Lower leg skin (tissue), 4 donors: ENCODE results near the gene PIWIL4. TPM values are rescaled to one million over a fixed set of nuclear protein-coding genes. Genes with fewer than 3 reads are reported as not detected.

Source experiments
- DNase-seq, 2 donors: peaks; one replicate each; pipeline ENCODE4 v3.0.0-alpha.2; 2019; ENCODE audit warnings: low spot score in 2 of 2
- H3K4me3 ChIP-seq: fragments of 200-600 bp; sonication (generic); 2 replicates; pipeline ENCODE4 v1.5.1; 2017; ENCODE audit warnings: mild to moderate bottlenecking, low read depth; ENCODE audit not compliant: poor library complexity, severe bottlenecking
- POLR2A ChIP-seq, 2 donors: fragments of 450-650 bp; IDR thresholded peaks; one replicate each; pipeline ENCODE4 v1.6.1; 2016 to 2017; ENCODE audit warnings: antibody characterized with exemption in 2 of 2, mild to moderate bottlenecking in 1 of 2, moderate library complexity in 1 of 2
- WGBS, 2 donors: methylation state at CpG; one replicate each; pipeline ENCODE4 v1.1.5; 2018; 5-methylcytosine and 5-hydroxymethylcytosine counted together
- intact Hi-C: fragments of 100-400 bp; cut with DNase I; formaldehyde crosslinking; loops from one replicate; pipeline ENCODE4 v1.15.0; 2023; ENCODE audit warnings: low total_unique reads
- total RNA-seq, 4 donors: library from RNA; depleted of rRNA; stranded (reverse); fragments of >200 nt; gene quantifications; one replicate each; pipeline ENCODE4 v1.1.0, GENCODE V29; 2016
- TF ChIP-seq, protein P1 (sequence below), 3 donors: fragments of 450-650 bp; IDR thresholded peaks; one replicate each; pipeline ENCODE4 v1.5.1; 2016; ENCODE audit warnings: antibody characterized with exemption in 3 of 3, mild to moderate bottlenecking in 3 of 3, moderate library complexity in 2 of 3

PIWIL4 gene
- total RNA-seq, 4 donors from 2014 or later = 0.67 to 3.3 (median 1.6) TPM

DNA sequence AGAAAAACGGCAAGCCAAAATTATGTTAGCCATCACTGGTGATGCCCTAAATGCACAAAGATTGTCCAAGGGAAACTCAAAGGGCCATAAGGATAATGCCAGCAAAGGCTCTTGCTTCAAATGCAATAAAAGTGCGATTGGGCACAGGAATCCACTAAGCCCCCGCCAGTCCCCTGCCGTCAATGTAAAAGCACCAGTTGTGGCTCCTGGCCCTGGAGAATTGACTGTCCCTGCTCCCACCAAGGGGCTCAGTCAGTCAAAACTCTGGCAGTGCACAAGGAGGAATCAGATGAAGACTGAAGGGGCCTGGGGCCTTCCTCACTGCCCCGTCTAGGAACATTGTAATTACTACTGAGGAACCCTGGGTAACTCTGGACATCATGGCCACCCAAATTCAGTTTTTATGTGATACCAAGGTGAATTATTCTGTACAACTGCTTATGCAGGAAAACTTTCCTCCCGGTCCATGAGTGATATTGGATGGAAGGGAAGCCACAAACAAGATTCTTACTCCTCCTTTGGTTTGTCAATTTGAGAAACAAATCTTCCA, 85.6 kb downstream of the PIWIL4 start:
- H3K4me3 ChIP-seq = no peak overlapping the region
- no peak for DNase-seq
- intact Hi-C loops = no loop called here
- 94 to 96% methylated on average over 6 of the region's 6 CpGs for WGBS, 2 donors
- TF ChIP-seq, protein P1, sequence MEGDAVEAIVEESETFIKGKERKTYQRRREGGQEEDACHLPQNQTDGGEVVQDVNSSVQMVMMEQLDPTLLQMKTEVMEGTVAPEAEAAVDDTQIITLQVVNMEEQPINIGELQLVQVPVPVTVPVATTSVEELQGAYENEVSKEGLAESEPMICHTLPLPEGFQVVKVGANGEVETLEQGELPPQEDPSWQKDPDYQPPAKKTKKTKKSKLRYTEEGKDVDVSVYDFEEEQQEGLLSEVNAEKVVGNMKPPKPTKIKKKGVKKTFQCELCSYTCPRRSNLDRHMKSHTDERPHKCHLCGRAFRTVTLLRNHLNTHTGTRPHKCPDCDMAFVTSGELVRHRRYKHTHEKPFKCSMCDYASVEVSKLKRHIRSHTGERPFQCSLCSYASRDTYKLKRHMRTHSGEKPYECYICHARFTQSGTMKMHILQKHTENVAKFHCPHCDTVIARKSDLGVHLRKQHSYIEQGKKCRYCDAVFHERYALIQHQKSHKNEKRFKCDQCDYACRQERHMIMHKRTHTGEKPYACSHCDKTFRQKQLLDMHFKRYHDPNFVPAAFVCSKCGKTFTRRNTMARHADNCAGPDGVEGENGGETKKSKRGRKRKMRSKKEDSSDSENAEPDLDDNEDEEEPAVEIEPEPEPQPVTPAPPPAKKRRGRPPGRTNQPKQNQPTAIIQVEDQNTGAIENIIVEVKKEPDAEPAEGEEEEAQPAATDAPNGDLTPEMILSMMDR (IDR thresholded peaks at IDR 0.05) = no peak
- no peak for TF ChIP-seq POLR2A (IDR thresholded peaks at IDR 0.05)

DNA sequence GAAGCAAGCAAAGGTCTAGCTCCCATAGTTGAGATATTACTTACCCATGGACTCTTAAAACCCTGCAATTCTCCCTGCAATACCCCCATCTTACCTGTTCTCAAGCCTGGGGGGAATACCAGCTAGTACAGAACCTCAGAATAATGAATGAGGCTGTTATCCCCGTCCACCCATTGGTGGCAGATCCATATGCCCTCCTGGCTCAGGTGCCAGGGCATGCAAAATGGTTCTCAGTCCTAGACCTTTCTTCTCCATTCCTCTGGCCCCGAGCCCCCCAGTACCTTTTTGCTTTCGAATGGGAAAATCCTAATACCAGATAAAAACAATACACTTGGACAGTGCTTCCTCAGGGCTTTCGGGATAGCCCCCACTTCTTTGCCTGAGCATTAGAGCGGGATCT, 86.4 kb downstream of the PIWIL4 start:
- intact Hi-C loops = no loop called here
- DNase-seq = no peak
- WGBS, 2 donors = 93 to 96% methylated on average over 5 of the region's 5 CpGs
- TF ChIP-seq POLR2A (IDR thresholded peaks at IDR 0.05) = no peak
- no peak overlapping the region for H3K4me3 ChIP-seq

DNA sequence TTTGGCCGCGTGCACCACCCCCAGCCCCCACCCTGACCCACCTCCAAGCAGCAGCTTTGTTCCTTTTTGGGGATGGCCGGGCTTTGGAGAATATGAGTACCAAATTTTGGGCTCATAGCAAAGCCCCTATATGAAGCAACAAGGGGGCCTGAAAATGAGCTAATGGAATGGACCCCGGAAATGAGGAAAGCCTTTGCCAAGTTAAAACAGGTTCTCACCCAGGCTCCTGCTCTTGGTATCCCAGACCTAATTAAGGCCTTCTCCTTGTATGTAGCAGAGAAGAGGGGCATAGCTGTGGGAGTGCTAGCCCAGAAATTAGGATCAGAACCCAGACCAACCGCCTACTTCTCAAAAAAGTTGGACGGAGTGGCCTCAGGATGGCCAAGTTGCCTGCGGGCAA, 87.0 kb downstream of the PIWIL4 start:
- TF ChIP-seq, protein P1 (IDR thresholded peaks at IDR 0.05) = no peak
- TF ChIP-seq POLR2A (IDR thresholded peaks at IDR 0.05) = no peak
- WGBS, 2 donors = 89 to 92% methylated on average over 7 of the region's 7 CpGs

DNA sequence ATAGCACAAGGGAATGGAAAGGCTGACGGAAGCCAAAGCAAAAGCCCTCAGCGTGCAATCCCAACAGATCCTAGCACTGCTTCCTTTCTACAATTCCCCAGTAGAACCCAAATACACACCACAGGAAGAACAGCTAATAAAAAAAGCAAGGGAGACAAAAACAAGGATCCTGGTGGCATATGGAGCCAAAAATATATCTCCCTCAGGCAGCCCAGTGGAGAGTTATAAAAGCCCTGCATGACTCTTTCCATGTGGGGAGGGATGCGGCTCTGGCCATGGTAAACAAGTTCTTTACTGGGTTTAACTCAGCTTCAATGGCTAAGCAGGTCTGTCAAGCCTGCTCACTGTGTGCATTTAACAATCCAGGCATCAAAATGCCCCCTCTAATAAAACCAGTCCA, 88.1 kb downstream of the PIWIL4 start:
- 70 to 73% methylated on average over 3 of the region's 3 CpGs for WGBS, 2 donors
- no peak overlapping the region for H3K4me3 ChIP-seq
- DNase-seq = no peak
- intact Hi-C loops = no loop called here
- TF ChIP-seq, protein P1 (IDR thresholded peaks at IDR 0.05) = no peak
- TF ChIP-seq POLR2A (IDR thresholded peaks at IDR 0.05) = no peak

More for the DNA sequence above, 87.0 kb downstream of the PIWIL4 start:
- intact Hi-C loops = no loop called here
- DNase-seq = no peak
- H3K4me3 ChIP-seq = no peak overlapping the region

DNA sequence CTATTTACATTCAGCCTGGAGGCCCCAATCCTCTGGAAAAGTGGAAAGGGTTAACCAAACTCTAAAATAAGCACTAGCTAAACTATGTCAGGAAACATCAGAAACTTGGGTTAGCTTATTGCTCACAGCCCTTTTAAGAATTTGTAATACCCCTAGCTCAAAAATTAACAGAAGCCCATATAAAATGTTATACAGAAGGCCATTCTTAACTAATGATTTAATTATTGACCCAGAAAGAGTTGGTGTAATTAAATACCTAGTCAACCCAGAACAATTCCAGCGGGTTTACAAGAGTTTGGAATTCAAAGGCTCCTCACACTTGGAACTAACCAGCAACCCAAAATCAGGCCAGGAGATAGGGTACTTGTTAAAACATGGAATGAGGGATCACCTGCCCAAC, 88.8 kb downstream of the PIWIL4 start:
- intact Hi-C loops = no loop called here
- no peak for DNase-seq
- WGBS, 2 donors = 73 to 84% methylated on average over 1 of the region's 1 CpG
- H3K4me3 ChIP-seq = no peak overlapping the region
- TF ChIP-seq, protein P1 (IDR thresholded peaks at IDR 0.05) = no peak
- no peak for TF ChIP-seq POLR2A (IDR thresholded peaks at IDR 0.05)

DNA sequence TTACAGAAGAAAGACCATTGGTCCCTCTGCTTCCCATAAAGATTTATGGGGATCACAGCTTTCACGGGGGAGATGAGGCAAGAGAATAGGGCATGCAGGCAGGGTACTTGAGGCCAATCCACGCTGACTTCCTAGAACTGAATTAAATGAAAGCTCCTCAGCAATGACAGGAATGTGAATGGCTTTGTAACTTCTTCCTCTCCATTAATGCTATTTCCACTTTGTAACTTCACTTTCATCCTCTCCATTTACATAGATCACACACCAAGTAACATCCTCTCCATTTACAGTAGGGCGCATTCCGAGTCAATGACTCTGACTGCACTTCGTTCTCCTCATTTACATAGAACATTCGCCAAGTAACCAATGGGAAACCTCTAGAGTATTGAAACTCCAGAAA, 89.8 kb downstream of the PIWIL4 start:
- DNase-seq = no peak
- WGBS, 2 donors = 83 to 86% methylated on average over 6 of the region's 6 CpGs
- H3K4me3 ChIP-seq = no peak overlapping the region
- TF ChIP-seq, protein P1 (IDR thresholded peaks at IDR 0.05) = no peak
- no peak for TF ChIP-seq POLR2A (IDR thresholded peaks at IDR 0.05)
- intact Hi-C loops = no loop called here
